ENCODE results near the gene COL4A1.

GRCh38 chr13:110308656-110309359 is 1.9 kb upstream of the COL4A1 start:
- TF ChIP-seq, protein P1, sequence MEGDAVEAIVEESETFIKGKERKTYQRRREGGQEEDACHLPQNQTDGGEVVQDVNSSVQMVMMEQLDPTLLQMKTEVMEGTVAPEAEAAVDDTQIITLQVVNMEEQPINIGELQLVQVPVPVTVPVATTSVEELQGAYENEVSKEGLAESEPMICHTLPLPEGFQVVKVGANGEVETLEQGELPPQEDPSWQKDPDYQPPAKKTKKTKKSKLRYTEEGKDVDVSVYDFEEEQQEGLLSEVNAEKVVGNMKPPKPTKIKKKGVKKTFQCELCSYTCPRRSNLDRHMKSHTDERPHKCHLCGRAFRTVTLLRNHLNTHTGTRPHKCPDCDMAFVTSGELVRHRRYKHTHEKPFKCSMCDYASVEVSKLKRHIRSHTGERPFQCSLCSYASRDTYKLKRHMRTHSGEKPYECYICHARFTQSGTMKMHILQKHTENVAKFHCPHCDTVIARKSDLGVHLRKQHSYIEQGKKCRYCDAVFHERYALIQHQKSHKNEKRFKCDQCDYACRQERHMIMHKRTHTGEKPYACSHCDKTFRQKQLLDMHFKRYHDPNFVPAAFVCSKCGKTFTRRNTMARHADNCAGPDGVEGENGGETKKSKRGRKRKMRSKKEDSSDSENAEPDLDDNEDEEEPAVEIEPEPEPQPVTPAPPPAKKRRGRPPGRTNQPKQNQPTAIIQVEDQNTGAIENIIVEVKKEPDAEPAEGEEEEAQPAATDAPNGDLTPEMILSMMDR (IDR thresholded peaks at IDR 0.05) = no peak
- TF ChIP-seq POLR2A (IDR thresholded peaks at IDR 0.05) = peak in 1 of 2 donors; percentile 26

Measured in heart left ventricle (tissue), 13 donors.